HG03159 (cell line): ENCODE data around the gene ENTR1.
"Not testable (repeated sequence)": the region's sequence is repeated elsewhere in the genome, so short reads cannot be mapped to it uniquely, and the experiment has no call there.

Source experiments
- ATAC-seq: cut with Tn5 transposase; IDR thresholded peaks from one replicate; pipeline ENCODE4 v1.9.1; 2021; ENCODE audit warnings: mild to moderate bottlenecking, moderate library complexity; ENCODE audit not compliant: unreplicated experiment

The ENTR1 gene

DNA sequence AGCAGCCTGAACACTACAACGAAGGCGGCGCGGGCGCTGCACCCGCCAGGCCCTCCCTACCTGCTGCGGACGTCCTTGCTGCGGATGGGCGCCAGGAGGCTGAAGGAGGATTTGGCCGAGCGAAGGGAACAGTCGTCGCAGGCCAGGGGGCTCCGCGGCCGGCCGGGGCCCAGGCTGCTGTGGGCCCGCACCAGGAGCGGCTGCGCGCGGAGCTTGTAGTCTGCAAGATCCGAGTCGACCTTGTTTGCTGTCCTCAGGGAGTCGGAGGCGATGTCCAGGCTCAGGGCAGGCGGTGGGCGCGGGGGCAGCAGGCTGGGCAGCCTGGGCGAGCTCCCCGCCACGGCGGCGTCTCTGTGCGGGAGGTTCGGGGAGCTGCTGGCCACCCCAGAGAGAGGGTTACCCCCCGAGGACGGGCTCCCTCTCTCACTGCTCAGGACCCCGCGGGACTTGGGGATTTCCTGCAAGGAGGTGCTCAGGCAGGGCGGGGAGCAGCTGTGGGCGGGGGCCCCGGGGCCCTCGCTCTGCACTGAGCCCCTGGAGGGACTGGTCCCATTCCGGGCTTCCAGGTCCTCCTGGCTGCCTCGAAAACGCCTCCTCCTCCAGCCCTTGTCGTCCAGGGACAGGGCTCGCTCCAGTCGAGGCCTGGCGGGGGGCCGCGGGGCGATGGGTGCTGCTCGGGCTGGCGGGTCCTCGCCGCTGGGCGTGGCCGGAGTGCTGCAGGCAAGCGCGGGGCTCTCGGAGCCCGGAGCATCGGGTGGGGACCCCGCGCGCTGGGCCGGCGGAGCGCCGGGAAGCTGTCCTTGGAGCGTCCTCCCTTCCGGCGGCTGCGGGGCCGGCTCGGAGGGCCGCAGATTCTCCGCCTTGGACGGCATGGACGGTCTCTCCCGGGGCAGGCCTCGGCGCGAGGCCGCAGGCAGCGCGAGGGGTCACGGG is 28.4 kb upstream of the ENTR1 start:
- peak; percentile 58 for ATAC-seq

- ATAC-seq, result no peak
These were observed 27.6 kb upstream of the ENTR1 start for GRCh38 chr9:136437839-136438547.

GRCh38 chr9:136437430-136437829 is 27.0 kb upstream of the ENTR1 start:
- ATAC-seq, result no peak

- ATAC-seq, result no peak
These were observed 25.7 kb upstream of the ENTR1 start for GRCh38 chr9:136436055-136436634.

DNA sequence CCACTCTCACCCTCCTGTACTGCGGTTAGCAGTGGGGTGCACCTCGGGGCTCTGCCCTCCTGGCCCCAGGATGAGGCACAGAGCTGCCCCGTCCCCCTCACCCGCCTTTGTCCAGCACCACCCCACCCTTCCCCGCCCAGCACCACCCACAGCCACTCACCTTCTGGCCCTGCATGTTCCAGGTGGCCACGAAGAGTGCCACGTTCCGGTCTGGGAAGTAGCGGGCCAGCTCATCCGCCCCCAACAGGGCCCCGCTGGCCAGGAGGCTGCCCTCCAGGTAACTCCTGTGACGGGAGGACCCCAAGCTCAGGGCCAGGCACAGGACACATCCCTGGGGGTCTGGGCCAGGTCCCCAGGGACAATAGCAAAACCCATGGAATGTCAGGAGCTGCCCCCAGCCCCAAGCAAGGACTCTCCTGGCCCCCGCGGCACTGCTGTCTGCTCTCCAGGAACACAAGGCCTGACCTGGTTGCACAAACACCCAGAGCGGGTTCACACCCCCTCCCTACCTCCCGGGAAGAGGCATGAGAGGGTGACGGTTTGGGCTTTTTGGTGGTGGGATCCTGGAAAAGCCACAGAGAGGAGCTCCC is 24.3 kb upstream of the ENTR1 start:
- ATAC-seq, result no peak

DNA sequence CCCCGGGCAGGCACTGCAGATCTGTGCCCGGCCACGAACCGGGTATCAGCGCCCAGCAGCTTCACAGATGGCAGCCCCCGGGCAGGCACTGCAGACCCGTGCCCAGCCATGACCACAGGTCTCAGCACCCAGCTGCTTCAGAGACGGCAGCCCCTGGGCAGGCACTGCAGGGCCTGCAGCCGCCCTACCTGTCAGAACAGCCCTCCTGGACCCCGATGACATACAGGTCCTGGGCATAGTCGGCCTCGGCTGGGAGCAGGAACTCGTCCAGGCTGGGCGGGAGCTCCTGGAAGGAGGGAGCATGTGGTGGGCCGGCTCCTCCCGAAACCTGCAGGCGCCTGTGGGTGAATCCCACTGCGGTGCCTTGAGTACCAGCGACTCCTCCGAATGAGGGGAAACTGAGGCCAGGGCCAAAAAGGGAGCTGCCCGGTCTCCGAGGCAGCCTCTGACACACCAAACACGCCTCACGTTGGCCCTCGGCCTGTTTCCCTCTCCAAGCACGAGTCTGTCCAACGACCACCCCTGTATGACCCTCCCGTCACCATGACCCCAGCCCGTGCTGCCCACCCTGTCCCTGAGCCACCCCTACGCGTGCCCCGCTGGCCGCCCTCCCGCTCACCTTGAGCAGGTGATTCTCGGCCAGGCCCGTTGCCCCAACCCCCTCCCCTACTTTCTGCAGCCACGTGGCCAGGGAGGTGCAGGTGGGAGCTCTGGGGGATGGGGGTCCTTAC is 23.6 kb upstream of the ENTR1 start:
- ATAC-seq, result no peak

GRCh38 chr9:136433043-136433715 is 22.8 kb upstream of the ENTR1 start:
- no peak for ATAC-seq

DNA sequence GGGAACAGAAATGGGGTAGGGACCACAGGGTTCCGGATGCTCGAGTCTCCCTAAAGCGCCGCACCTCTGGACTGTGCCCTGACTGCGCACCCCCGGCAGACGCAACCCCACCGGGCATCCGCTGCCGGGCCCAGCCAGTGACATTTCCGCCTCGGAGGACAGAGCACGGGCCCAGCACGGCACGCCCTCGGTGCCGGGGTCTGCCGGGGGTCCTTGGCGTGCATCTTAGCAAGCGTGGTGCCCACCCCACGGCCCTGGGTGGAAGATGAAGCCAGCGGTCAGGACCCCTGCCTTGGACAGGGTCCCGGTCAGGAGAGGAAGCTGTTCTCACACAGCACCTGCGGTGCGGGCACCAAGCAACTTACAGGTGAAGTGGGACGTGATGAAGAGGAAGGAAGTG is 22.2 kb upstream of the ENTR1 start:
- no peak for ATAC-seq

GRCh38 chr9:136431782-136432350 is 21.5 kb upstream of the ENTR1 start:
- no peak for ATAC-seq

DNA sequence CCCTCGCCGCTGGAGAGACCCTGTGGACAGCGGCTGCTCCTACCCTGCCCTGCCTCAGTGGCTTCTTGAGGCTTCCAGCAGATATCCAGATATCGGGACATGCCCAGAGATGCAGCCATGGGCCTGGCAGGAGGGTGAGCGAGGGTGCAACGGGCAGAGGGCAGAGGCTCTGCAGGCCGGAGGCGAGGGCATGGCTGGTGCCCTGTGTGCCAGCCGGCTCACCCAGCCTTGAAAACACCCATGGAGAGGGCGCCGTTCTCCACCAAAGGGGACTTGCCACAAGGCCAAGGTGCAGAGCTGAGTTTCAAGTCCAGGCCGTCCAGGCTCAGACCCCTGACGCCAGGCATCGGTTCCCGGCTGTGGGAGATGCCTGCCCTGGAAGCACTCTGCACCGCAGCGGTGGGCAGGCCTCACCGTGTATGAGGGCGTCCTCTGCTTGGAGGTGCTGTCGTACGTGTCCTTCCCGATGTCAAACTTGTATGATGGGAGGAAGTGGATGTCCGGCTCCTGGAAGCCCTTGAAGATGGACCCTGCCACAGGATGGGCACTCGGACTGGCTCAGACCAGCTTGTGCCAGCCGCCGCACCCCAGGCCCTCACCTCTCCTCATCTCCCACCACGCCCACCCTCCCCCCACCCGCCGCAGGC is 20.3 kb upstream of the ENTR1 start:
- ATAC-seq, result no peak

GRCh38 chr9:136429683-136430491 is 19.5 kb upstream of the ENTR1 start:
- no peak for ATAC-seq

DNA sequence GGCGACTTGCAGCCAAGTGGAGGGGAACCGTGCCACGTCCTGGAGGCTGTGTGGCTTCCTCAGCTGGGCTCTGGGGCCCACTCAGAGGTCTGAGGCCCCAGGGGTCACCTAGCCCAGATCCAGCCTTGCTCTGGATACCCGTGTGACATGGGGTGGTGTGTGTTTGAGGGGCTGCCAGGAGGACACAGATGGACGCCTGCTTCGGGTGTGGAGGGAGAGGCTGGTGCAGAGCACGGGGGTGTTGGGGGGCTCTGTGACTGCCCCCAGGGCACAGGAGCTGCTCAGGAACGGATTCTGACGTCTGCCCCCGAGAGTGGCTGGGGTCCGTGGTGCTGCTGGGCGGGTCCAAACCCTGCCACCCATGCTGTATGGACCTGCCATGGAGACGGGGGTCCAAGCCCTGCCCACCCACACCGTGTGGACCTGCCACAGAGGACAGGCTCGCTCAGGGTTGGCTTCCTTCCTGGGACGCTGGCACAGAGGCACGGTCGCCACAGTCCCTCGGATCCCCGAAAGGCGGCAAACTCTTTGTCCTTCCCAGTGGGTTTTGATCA is 18.7 kb upstream of the ENTR1 start:
- no peak for ATAC-seq

DNA sequence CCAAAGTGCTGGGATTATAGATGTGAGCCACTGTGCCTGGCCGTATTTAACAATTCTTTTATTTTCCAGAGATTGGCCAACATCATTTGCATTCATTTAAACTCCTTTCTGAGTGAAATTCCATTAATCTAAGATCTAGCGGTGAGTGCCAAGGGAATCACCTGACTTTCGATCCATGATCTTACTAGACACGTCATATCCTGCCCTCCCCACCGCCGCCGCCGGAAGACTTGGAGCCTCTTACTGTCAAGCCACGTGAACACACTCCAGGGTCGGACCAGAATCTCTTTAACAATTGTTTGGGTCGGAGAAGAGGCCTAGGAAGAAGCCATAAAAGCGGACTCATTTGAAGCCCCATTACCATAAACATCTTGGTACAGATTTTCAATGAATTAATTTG is 16.4 kb upstream of the ENTR1 start:
- ATAC-seq, result no peak

- not testable (repeated sequence) for ATAC-seq
These were observed 15.0 kb upstream of the ENTR1 start for GRCh38 chr9:136425367-136425766.

- ATAC-seq, result no peak
These were observed 14.4 kb upstream of the ENTR1 start for GRCh38 chr9:136424750-136425362.

DNA sequence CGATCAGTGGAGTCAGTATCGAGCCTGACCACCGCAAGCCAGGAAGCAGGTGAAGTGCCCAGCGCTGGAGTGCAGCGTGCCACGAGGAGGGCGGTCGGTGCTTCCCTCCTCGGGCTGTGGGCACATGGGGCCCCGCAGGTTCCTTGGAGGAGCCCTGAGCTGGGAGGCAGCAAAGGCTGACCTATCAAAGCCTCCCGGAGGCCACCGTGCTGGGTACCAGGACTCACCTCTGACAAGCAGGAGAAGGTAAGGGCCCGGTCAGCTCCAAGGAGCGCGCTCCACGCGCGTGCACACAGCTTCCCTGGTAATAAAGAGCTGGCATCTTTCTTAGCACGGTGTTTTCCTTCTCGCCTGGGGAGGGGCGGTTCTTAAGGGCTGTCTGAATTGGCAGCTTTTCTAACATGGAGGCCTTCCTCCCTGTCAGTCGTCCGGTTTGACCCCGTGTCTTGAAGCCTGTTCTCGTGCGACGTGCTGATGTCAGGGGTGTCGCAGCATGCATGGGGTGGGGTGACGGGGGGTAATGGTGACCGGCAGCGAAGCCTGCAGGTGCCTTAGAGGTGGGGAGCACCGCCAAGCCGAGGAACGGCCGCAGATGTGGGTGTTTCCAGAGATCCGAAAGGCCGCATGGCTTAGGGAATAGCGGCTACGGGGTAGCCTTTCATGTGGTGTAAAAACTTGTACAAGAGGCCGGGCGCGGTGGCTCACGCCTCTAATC is 13.2 kb upstream of the ENTR1 start:
- ATAC-seq, result no peak

DNA sequence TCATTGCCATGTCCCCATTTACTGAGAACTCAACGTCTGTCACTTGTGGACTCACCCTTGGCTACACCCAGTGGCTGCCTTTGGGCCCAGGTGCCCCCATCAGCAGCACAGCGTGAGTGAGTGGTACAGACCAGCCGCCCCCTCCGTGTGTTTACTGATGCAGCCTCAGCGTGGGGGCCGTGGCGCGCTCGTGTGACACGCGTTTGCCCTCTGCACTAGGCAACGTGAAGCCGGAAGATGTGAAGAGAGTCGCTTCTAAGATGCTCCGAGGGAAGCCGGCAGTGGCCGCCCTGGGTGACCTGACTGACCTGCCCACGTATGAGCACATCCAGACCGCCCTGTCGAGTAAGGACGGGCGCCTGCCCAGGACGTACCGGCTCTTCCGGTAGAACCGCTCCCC is 12.5 kb upstream of the ENTR1 start:
- no peak for ATAC-seq
